SK-N-MC (cell line): ENCODE results near the gene TAF7.
A peak's percentile ranks its signal among the peaks of the same experiment; 100 is the strongest.

Experiments used
- DNase-seq: peaks from one replicate; pipeline ENCODE4 v3.0.0-alpha.2; 2011; ENCODE audit warnings: low read depth, low spot score
- H3K27ac ChIP-seq: fragments of 200-600 bp; sonication (generic); 2 replicates; pipeline ENCODE4 v1.5.1; 2016; ENCODE audit warnings: mixed run types
- H3K36me3 ChIP-seq: fragments of 200-600 bp; sonication (generic); 2 replicates; pipeline ENCODE4 v1.6.1; 2017; ENCODE audit warnings: antibody characterized with exemption, low read length, mixed read lengths; ENCODE audit not compliant: insufficient read depth
- H3K4me3 ChIP-seq: fragments of 200-600 bp; sonication (generic); 2 replicates; pipeline ENCODE4 v1.5.1; 2016
- H3K9ac ChIP-seq: fragments of 200-600 bp; sonication (generic); 2 replicates; pipeline ENCODE4 v1.8.0; 2017; ENCODE audit warnings: mixed run types, mixed read lengths; ENCODE audit not compliant: insufficient read length
- H3K9me3 ChIP-seq: fragments of 200-600 bp; sonication (generic); 2 replicates; pipeline ENCODE4 v1.6.1; 2017; ENCODE audit warnings: low read depth, mild to moderate bottlenecking, antibody characterized with exemption, low read length, moderate library complexity, mixed read lengths
- EZH2 ChIP-seq: fragments of 200-600 bp; sonication (generic); IDR thresholded peaks from one replicate; pipeline ENCODE4 v1.6.1; 2017; ENCODE audit warnings: antibody characterized with exemption
- FOXP2 ChIP-seq: optimal IDR thresholded peaks from 2 replicates; pipeline ENCODE3; 2011; ENCODE audit warnings: mild to moderate bottlenecking, moderate library complexity; ENCODE audit not compliant: insufficient read depth; ENCODE audit errors: extremely low read length, control extremely low read depth
- POLR2AphosphoS5 ChIP-seq: IDR thresholded peaks from 2 replicates; pipeline ENCODE4 v1.6.1; 2012; ENCODE audit warnings: mild to moderate bottlenecking, low read depth, low read length, borderline replicate concordance

Gene TAF7

GRCh38 chr5:141320225-141321169 lies at the start of gene TAF7:
Gene TAF7 (minus strand): TSS chr5:141320784. CDS start chr5:141320044, 740 bp downstream.
- Histone ChIP-seq H3K9ac (peak within 1 kb of the TSS; percentile 99), H3K4me3 (peak within 1 kb of the TSS; percentile 92), H3K9me3 (peaks cover 28% of the 10 kb centered on the region), H3K36me3 (peaks cover 43% of the 10 kb centered on the region), H3K27ac (peak within 1 kb of the TSS; percentile 98)
- DNase-seq: peak; percentile 86
- TF ChIP-seq POLR2AphosphoS5 (peak; percentile 96), EZH2 (no peak)

DNA sequence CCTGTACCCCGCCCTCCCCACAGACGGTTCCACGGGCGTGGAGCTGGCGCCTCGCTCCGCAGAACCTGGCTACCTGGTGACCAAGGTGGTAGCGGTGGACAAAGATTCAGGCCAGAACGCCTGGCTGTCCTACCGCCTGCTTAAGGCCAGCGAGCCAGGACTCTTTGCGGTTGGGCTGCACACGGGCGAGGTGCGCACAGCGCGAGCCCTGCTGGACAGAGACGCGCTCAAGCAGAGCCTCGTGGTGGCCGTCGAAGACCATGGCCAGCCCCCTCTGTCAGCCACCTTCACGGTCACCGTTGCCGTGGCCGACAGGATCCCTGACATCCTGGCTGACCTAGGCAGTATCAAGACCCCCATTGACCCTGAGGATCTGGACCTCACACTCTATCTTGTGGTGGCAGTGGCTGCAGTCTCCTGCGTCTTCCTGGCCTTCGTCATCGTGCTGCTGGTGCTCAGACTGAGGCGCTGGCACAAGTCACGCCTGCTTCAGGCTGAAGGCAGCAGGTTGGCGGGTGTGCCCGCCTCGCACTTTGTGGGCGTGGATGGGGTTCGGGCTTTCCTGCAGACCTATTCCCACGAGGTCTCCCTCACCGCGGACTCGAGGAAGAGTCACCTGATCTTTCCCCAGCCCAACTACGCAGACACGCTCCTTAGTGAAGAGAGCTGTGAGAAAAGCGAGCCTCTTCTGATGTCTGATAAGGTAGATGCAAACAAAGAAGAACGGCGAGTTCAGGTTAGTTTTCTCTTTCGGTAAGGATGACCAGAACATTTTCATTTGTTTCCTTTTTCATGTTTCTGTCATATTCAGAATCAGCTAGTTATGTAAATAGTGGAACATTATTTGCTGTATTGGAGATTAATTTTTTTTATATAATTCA lies 45.7 kb upstream of the TAF7 start:
- Histone ChIP-seq H3K9me3 (peaks cover 5% of the 10 kb centered on the region; the same call in 1 of the 2 replicates), H3K36me3 (no peaks in the 10 kb centered on the region), H3K9ac (no peak overlapping the region), H3K4me3 (no peak overlapping the region), H3K27ac (no peak overlapping the region)
- DNase-seq: no peak
- TF ChIP-seq EZH2 (no peak), FOXP2 (no peak), POLR2AphosphoS5 (no peak)

GRCh38 chr5:141363952-141364660 lies 43.5 kb upstream of the TAF7 start, which contains the start of gene PCDHGA5:
Gene PCDHGA5 (plus strand): TSS chr5:141364162. CDS start chr5:141364331, 169 bp downstream.
- Histone ChIP-seq H3K9ac (no peak within 1 kb of the TSS), H3K9me3 (peaks cover 5% of the 10 kb centered on the region; the same call in 1 of the 2 replicates), H3K36me3 (no peaks in the 10 kb centered on the region), H3K4me3 (no peak within 1 kb of the TSS), H3K27ac (no peak within 1 kb of the TSS)
- no peak for TF ChIP-seq EZH2
- no peak for TF ChIP-seq POLR2AphosphoS5
- TF ChIP-seq FOXP2: no peak
- no peak for DNase-seq

DNA sequence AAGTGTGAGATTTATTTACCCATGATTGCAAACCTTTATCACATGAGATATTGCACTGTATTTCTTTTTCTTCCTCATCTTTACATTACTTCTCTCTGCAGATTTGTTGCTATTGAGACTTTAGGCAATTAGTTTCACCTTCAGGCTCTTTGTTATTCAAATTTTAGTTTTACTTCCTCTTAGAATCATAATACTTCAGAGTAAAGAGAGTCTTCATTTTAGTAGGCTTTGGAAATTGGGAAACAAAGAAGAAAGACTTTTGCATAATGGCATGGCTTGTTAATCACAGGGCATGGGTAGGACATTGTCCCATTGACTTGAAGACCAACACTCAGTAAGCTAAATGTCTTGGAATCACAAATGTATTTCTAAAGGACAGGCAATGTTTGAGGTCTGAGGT lies 42.1 kb upstream of the TAF7 start:
- DNase-seq: no peak
- no peak overlapping the region for H3K9ac ChIP-seq
- no peak for TF ChIP-seq POLR2AphosphoS5
- TF ChIP-seq EZH2: no peak
- no peak for TF ChIP-seq FOXP2
- H3K27ac ChIP-seq: no peak overlapping the region
- 0 out of 2 replicates have a peak overlapping the region, but pooled peaks have one; percentile 7 for H3K4me3 ChIP-seq
- peaks cover 5% of the 10 kb centered on the region; the same call in 1 of the 2 replicates for H3K9me3 ChIP-seq
- H3K36me3 ChIP-seq: no peaks in the 10 kb centered on the region

GRCh38 chr5:141360685-141361084 lies 40.1 kb upstream of the TAF7 start:
- Histone ChIP-seq H3K36me3 (no peaks in the 10 kb centered on the region), H3K4me3 (no peak overlapping the region), H3K27ac (no peak overlapping the region), H3K9ac (no peak overlapping the region), H3K9me3 (peaks cover 5% of the 10 kb centered on the region; the same call in 1 of the 2 replicates)
- TF ChIP-seq POLR2AphosphoS5 (no peak), FOXP2 (no peak), EZH2 (no peak)
- DNase-seq: no peak

DNA sequence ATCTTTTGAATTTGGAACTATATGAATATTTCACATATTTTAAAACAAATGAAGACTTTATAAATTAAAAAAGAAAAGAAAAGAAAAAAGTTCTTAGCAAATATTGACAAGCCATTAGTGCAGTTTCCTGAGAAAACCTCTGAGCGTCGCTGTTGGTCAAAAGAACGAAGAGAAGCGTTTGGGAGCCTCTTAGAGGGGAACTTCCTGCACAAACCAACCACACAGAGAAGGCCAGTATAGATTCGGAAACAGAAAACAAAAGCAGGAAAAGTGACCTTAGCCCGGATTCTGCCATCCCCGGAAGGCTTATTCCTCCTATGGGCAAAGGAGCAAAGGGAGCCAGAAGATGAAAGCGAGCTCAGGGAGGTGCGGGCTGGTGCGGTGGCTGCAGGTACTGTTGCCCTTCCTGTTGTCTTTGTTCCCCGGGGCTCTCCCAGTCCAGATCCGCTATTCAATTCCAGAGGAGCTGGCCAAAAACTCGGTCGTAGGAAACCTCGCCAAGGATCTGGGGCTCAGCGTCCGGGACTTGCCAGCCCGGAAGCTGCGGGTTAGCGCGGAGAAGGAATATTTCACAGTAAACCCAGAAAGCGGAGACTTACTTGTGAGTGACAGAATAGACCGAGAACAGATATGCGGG lies 39.3 kb upstream of the TAF7 start, which contains the start of gene PCDHGB2:
Gene PCDHGB2, plus strand, starts transcription at position 205 of the 637 bp plus-strand sequence. Its CDS starts 142 bp downstream, at position 347.
- Histone ChIP-seq H3K36me3 (no peaks in the 10 kb centered on the region), H3K4me3 (peak within 1 kb of the TSS; percentile 49), H3K9me3 (peaks cover 5% of the 10 kb centered on the region; the same call in 1 of the 2 replicates), H3K9ac (no peak within 1 kb of the TSS), H3K27ac (no peak within 1 kb of the TSS)
- DNase-seq: no peak
- TF ChIP-seq POLR2AphosphoS5 (no peak), EZH2 (no peak), FOXP2 (no peak)

DNA sequence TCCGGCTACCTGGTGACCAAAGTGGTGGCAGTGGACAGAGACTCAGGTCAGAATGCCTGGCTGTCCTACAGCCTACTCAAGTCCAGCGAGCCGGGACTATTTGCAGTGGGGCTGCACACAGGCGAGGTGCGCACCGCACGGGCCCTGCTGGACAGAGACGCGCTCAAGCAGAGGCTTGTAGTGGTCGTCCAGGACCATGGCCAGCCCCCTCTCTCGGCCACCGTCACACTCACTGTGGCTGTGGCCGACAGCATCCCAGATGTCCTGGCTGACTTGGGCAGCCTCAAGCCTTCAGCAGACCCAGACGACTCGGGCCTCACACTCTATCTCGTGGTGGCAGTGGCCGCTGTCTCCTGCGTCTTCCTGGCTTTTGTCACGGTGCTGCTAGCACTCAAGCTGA lies 36.4 kb upstream of the TAF7 start:
- Histone ChIP-seq H3K36me3 (no peaks in the 10 kb centered on the region), H3K9me3 (no peaks in the 10 kb centered on the region; the same call in 1 of the 2 replicates), H3K27ac (no peak overlapping the region), H3K4me3 (no peak overlapping the region), H3K9ac (no peak overlapping the region)
- no peak for DNase-seq
- TF ChIP-seq FOXP2 (no peak), POLR2AphosphoS5 (no peak), EZH2 (no peak)
